ENCODE data around the gene MRPL27.

GRCh38 chr17:50392621-50393020, 19.6 kb upstream of the MRPL27 start:
- no peak for TF ChIP-seq CTCF (IDR thresholded peaks at IDR 0.05; ENCODE audit: low read depth, low read length)
- TF ChIP-seq EZH2phosphoT487 (IDR thresholded peaks at IDR 0.05; ENCODE audit: low read depth), result no peak
